ENCODE results near the gene LRP8.
"Not testable (repeated sequence)": the region's sequence is repeated elsewhere in the genome, so short reads cannot be mapped to it uniquely, and the experiment has no call there.

Gene LRP8

DNA sequence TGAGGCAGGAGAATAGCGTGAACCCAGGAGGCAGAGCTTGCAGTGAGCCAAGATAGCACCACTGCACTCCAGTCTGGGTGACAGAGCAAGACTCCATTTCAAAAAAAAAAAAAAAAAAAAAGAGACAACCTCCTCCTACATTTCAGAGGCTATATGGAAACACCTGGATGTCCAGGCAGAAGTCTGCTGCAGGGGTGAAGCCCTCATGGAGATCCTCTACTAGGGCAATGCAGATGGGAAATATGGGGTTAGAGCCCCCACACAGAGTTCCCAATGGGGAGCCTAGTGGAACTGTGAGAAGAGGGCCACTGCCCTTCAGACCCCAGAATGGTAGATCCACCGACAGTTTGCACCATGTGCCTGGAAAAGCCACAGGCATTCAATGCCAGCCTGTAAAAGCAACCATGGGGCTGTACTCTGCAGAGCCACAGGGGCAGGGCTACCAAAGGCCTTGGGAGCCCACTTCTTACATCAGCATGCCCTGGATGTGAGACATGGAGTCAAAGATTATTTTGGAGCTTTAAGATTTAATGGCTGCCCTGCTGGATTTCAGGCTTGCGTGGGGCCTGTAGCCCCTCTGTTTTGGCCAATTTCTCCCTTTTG is 121.7 kb downstream of the LRP8 start:
- not testable (repeated sequence) for DNase-seq

DNA sequence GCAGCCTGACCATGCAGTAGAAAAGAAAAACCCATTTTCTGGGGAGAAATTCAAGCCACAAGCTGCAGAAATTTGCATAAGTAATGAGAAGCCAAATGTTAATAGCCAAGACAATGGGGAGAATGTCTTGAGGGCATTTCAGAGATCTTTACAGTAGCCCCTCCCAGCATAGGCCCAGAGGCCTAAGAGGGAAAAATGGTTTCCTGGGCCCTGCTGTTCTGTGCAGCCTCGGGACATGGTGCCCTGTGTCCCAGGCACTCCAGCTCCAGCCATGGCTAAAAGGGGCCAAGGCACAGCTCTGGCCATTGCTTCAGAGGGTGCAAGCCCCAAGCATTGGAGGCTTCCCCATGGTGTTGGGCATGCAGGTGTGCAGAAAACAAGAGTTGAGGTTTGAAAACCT is 122.4 kb downstream of the LRP8 start:
- DNase-seq: not testable (repeated sequence)

DNA sequence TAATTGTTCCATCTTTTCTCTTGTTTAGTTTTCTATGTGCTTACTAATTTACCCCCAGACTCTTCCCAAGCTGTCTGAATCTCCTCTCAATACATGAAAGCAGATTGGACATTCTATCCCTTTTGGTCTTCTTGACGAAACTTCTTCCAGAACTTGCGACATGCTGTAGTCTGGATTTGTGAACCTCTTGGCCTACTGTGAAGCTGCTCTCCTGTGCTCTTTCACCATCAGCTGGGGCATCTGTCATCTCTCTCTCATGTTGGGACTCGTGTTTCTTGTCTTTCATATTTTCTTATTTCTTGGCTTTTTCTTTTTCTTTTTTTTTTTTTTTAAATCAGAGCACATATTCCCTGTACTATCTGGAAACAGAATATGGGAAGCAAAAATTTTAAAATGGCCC is 124.4 kb downstream of the LRP8 start:
- no peak for DNase-seq

DNA sequence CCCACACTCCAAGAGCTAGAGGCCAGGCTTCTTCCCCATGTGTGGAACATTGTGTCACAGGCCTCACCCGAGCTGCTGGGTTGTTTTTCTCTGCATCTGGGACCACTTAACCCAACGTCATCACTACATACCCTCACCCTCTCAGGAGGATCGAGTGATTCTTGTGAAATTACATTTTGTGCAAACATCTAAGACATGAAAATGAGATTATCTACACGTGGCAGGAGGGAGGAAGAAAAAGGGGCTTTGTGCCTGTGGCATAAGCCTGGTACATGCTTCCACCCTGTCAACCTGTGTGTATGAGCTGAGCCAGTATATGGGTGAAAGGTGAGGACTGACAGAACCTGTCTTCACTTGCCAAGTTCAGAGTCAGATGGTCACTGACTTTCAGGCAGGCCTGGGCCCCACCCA is 129.6 kb downstream of the LRP8 start:
- no peak for DNase-seq

DNA sequence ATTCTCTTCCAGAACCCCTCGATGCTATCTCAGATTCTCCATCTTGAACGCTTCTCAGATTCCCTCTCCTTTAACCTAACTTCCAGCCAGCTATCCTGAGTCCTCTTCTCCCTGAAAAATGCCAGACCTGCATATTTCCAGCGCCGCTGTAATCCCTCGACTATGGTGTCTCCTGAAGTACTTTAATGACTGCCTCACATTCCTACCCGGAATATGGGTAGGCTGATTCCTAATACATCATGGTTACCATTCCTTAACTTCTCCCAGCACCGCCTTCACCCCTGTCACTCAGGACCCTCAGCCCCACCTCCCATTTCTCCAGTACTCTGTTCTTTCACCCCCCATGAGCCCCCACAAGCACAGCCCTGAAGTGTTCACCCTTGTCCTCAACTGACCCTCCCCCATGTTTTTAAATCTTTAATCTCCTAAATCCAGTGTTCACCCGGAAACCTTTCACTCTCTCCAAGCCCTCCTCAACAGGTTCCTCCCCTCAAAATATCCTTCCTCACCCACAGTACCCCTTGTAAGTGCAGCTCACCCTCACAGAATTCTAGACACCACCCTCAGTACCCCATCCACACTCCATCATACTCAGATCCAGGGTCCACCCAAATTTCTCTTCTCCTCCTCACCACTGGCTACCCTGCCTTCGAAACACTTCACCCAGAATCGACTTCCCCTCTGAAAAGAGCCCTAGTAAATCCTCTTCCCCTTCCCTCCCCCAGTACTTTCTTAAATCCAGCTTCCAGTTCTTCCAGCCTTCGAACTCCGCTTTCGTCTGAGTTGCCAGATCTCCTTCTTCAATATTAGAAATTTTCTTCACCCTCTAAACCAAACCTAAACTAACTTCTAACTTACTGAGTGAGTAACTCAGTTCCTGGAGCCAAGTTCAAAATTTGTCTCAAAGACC is 130.3 kb downstream of the LRP8 start:
- DNase-seq: peak; percentile 15

DNA sequence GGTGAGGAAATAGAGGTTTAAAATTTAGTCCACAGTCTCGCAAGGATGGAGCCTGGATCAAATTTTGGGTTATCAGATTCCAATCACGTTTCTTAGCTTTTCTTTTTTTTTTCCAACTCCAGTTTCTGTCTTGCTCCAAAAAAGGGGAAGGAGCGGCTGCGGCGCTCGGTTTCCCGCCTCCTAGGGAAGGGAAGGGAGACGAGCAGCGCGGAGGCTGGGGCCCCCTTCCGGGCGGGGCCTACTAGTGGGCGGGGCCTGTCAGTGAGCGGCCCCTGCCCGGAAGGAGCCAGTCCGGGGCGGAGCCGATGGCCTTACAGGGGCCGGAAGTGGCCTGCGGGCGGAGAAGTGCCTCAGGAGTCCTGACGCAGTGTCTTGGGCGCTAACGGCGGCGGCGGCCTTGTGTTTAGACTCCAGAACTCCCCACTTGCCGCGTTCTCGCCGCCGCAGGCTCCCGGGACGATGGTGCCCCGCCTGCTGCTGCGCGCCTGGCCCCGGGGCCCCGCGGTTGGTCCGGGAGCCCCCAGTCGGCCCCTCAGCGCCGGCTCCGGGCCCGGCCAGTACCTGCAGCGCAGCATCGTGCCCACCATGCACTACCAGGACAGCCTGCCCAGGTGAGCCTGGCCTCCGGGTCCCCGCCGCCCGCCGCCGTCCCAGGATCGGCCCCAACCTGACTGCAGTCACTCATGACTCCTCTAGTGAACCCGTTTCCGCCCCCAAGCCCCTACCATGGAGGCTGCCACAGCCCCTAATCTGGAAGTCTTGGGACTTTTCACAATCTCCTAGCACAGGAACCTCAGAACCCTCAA is 131.2 kb downstream of the LRP8 start, which contains the start of gene CPT2:
Gene CPT2 (plus strand): TSS at position 340 of the 806 bp plus-strand sequence. CDS start 120 bp downstream, at position 460.
- DNase-seq: peak; percentile 98

DNA sequence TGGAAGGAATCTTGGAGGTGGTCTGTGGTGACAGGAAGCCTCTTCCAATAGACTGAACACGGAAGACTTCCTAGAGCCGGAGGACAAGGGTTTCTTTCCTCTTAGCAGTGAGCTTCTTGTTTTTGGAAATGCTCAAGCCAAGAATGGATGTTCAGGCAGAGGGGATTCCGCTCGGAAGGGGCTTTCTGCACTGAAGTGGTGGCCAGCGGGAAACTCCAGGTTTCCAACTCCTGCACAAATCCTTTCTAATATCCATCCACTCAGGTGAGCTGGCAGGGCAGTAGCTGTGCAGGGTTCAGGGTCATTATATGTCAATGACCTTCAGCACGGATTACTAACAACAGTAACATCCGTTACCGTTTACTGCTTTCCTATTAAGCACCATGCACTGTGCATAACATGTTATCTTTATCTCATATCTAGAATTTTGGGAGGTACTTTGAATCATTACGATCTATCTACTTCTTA is 131.8 kb downstream of the LRP8 start:
- DNase-seq: peak; percentile 38

DNA sequence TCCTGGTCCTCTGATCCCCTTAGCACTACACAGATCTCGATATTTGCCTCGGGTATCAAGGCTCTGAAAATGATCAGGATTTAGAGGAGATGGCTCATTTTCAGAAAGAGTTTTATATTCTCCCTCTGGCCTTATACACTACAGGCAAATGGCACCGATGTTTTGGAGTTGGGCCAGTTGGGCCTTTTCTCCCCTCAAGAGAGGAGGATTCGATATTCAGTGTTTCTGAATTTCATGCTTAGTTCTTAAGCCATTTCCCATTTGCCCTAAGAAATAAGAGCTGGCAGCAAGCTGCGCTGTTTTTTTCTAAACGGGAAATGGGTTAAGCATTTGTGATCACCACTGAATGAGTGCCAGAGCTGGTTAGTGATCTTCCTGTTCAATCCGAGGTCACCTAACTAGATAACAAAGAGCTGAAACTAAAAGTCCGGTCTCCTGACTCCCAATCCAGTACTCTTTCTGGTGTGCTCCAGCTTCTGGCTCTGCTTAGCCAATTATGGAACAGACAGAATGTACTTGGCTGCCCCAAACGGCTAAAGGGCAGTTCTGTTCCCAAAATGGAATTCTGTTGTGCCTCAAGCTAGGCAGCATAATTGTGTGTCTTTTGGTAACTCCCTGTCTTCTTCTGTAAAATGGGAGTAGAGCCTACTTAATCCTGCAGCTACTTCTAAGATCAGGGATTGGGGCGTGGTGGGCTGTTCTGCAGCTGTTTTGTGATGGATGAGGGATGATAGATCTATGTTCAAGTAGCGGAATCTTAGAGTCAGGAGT is 132.4 kb downstream of the LRP8 start:
- no peak for DNase-seq

Data from NCI-H2029 (cell line).